NCI-H1048 (cell line): ENCODE data around the gene CKB.
"Not testable (repeated sequence)": the region's sequence is repeated elsewhere in the genome, so short reads cannot be mapped to it uniquely, and the experiment has no call there.

Experiments used
- DNase-seq: peaks from one replicate; lab custom pipeline; 2025; lab: John Stamatoyannopoulos, UW

CKB gene

GRCh38 chr14:103512180-103512579 is 10.4 kb downstream of the CKB start:
- DNase-seq: not testable (repeated sequence)

GRCh38 chr14:103510724-103511693 is 11.6 kb downstream of the CKB start:
- no peak for DNase-seq

GRCh38 chr14:103509864-103510723 is 12.5 kb downstream of the CKB start:
- DNase-seq: no peak

- no peak for DNase-seq
These were observed 13.9 kb downstream of the CKB start for GRCh38 chr14:103508521-103509329.

- no peak for DNase-seq
These were observed 14.9 kb downstream of the CKB start for GRCh38 chr14:103507751-103508150.

GRCh38 chr14:103504991-103505565 is 17.6 kb downstream of the CKB start:
- DNase-seq: no peak

- DNase-seq: no peak
These were observed 19.3 kb downstream of the CKB start for GRCh38 chr14:103503296-103503695.

GRCh38 chr14:103502877-103503276 is 19.8 kb downstream of the CKB start:
- DNase-seq: no peak

GRCh38 chr14:103501921-103502669 is 20.5 kb downstream of the CKB start:
- no peak for DNase-seq

GRCh38 chr14:103501041-103501870 is 21.4 kb downstream of the CKB start:
- no peak for DNase-seq

GRCh38 chr14:103500148-103500990 is 22.3 kb downstream of the CKB start:
- peak; percentile 59 for DNase-seq

- DNase-seq: no peak
These were observed 22.9 kb downstream of the CKB start for GRCh38 chr14:103499709-103500108.

- DNase-seq: no peak
These were observed 25.9 kb downstream of the CKB start for GRCh38 chr14:103496776-103497175.

- DNase-seq: no peak
These were observed 26.8 kb downstream of the CKB start for GRCh38 chr14:103495854-103496253.

GRCh38 chr14:103492156-103492925 is 30.3 kb downstream of the CKB start:
- DNase-seq: no peak

GRCh38 chr14:103491691-103492090 is 30.9 kb downstream of the CKB start:
- DNase-seq: no peak

GRCh38 chr14:103489621-103490020 is 33.0 kb downstream of the CKB start:
- no peak for DNase-seq

- no peak for DNase-seq
These were observed 33.7 kb downstream of the CKB start for GRCh38 chr14:103488960-103489359.
